EL (cell line): ENCODE measurements around the gene PHGDH.

ENCODE experiments used
- DNase-seq: peaks from one replicate; pipeline ENCODE4 v3.0.0-alpha.2; 2016

The PHGDH gene

GRCh38 chr1:119732465-119733168 lies 20.9 kb downstream of the PHGDH start:
- no peak for DNase-seq

- no peak for DNase-seq
These were observed 22.0 kb downstream of the PHGDH start for GRCh38 chr1:119733754-119734153.

- no peak for DNase-seq
These were observed 23.5 kb downstream of the PHGDH start for GRCh38 chr1:119735217-119735616.

- no peak for DNase-seq
These were observed 24.9 kb downstream of the PHGDH start for GRCh38 chr1:119736649-119737039.

DNA sequence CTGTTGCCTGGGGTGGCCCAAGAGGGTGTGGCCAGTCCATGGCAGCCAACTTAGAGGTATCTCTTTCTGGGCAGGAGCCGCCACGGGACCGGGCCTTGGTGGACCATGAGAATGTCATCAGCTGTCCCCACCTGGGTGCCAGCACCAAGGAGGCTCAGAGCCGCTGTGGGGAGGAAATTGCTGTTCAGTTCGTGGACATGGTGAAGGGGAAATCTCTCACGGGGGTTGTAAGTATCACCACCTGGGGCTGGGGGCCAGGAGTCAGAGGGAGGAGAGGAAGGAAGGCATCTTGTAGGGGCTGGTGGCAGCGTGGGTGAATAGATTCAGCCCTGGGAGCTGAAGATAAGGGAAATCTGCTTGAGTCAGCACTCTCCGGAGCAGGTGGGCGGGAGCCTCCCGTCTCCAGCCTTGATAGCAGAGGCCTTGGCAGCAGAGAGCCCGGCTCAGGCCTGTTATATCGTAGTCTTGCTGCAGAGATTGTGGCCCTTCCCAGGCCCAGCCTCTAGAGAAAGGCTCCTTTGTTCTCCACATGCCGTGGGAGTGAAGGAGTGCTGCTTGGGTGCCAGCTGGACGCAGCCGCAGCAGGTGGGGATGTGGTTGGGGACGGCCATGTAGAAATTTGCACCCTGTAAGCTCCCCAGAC lies 25.4 kb downstream of the PHGDH start:
- no peak for DNase-seq

- no peak for DNase-seq
These were observed 26.5 kb downstream of the PHGDH start for GRCh38 chr1:119738100-119738720.

DNA sequence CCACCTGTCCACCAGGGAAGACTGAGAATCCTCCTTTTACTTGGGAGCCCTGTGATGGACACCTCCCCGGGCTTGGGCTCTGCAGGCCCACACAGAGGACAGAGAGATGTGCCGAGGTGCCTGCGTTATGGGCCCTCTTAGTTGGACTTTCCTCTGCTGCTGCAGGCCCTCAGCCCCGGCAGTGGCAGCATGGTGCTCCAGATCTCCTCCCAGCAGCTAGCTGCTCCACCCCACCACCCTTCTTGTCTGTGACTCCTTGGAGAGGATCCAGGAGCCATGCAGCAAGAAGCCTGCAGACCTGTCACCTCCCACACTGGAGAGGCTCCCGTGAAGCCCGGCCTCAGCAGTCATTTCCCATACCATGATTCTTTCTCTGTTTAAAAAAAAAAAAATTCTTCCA lies 27.4 kb downstream of the PHGDH start:
- no peak for DNase-seq

- no peak for DNase-seq
These were observed 28.5 kb downstream of the PHGDH start for GRCh38 chr1:119740261-119740660.

DNA sequence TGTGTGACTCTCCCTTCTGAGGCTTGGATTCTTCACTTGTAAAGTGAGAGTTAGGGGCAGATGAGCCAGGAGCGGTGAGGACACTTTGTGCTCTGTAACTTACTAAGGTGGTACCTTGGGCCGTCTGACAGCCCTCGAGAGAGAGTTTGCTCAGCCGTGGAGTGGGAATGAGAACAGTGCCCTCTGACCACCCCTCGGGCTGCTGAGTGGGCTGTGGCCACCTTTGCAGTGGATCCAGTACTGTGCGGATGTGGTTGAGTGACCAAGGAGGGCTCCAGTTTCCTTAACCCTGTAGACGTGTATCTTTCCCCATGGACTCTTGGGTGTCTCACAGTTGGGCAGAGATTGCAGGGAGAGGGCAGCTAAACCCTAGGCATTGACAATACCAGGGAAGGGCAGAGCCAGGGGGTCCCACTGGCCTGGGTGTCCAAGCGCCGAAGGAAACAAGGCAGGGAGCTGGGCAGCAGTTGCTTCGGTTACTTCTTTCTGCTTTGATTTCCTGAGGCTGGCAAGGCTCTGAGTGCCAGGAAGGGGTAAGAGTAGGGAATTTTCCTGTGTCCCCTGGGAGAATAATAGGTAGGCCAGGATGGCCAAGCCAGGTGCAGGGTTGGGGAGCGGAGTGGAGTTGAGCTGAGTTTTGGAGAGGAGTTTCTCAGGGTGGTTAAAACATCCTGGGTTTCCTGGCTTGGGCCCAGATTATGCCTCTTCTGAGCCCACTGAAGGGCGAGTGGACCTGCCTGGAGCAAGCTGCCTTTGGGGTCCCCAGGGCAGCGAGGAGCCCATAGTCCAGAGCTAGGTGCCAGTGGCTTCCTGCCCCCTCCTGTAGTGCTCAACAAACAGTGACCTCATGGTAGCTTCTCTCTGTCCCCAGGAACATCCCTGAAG lies 29.4 kb downstream of the PHGDH start:
- no peak for DNase-seq

DNA sequence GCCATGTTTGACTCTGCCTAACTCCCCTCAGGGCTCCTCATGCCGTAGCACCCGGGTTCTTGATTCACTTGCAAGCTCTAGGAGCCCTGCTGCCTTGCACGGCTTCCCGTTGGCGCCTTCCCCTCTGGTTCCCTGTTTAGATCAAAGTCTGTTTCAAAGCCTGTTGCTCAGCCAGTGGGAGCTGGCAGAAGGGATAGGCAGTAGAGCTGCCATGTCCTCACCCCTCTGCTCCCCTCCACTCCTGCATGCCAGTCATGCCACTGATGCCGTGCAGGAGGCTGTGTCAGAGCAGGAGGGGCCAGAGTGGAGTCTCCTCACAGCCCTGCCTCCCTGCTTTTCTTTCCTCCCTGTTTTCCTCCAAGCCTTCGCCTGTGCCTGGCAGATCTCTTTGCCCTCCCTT lies 30.5 kb downstream of the PHGDH start:
- peak; percentile 53 for DNase-seq

DNA sequence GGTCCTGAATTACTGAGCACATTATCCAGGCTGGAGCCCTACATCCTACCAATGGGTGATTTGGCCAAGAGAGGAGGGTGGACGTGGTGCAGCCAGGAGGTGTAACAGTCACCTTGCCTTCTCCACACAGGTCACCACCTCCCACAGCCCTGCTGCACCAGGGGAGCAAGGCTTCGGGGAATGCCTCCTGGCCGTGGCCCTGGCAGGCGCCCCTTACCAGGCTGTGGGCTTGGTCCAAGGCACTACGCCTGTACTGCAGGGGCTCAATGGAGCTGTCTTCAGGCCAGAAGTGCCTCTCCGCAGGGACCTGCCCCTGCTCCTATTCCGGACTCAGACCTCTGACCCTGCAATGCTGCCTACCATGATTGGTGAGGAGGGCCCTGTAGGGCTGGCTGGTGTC lies 30.9 kb downstream of the PHGDH start:
- no peak for DNase-seq

DNA sequence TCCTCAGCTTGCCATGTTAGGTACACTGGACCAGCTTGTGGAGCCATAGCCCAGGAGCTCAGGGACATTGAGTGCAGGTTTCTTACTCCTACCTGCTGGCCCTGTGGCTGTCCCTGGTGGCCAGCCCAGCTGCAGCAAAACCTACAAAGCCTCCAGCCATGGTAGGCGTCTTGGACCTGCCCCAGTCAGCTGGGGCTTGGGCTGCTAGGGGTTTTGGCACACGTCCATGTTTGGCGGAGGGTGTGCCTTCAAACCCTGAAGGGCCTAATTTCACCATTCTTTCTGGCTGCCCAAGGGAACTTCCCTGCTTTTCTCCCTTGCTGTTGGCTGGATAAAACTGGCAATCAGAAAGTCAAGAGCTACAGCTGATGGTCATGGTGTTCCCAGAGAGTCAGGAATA lies 31.6 kb downstream of the PHGDH start:
- DNase-seq: no peak

DNA sequence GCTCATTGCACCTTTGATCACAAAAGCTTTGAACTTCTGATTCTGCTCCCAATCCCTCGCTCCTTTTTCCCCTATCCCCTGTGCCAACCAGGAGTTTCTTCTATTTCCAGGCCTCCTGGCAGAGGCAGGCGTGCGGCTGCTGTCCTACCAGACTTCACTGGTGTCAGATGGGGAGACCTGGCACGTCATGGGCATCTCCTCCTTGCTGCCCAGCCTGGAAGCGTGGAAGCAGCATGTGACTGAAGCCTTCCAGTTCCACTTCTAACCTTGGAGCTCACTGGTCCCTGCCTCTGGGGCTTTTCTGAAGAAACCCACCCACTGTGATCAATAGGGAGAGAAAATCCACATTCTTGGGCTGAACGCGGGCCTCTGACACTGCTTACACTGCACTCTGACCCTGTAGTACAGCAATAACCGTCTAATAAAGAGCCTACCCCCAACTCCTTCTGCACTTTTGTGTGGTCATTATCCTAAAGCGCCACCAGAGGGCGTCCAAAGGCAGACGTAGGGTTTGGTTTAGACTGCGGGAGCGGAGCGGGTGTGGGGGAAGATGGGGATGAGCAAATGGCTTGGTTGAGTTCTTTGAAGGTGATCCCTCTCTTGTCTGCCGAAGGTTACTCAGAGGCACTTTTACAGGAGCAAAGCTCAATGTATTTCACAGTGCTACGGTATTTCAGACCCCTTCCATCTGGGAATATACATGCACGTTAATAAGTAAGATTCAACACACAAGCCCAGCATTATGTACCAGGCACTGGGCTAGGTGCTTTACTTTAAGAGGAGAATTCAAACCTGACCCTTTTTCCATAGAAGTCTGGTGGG lies 32.3 kb downstream of the PHGDH start:
- DNase-seq: peak; percentile 69

- DNase-seq: no peak
These were observed 32.8 kb downstream of the PHGDH start for GRCh38 chr1:119744598-119744942.

GRCh38 chr1:119745034-119745433 lies 33.3 kb downstream of the PHGDH start:
- DNase-seq: no peak

- DNase-seq: no peak
These were observed 35.7 kb downstream of the PHGDH start for GRCh38 chr1:119747451-119747850.

GRCh38 chr1:119748040-119748439 lies 36.3 kb downstream of the PHGDH start:
- no peak for DNase-seq

- no peak for DNase-seq
These were observed 40.9 kb downstream of the PHGDH start for GRCh38 chr1:119752592-119752991.

DNA sequence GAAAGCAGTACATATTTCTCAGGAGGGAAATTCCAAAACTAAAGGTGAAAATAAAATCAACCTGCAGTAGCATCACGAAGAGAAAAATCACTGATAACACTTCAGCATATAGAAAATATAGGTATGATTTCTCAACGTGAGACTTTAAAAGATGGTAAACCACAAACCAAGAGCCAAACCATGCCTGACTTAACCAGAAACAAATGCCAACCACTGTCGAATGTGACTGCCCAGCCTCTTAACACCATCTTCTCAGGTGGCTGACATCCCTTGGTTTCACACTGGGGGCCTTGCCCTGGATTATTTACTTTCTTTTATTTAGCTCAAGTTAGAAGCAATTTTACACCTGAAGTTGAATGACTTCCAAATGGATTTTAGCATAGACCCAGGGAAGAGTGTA lies 46.9 kb downstream of the PHGDH start:
- DNase-seq: no peak

GRCh38 chr1:119762409-119762808 lies 50.7 kb downstream of the PHGDH start:
- DNase-seq: no peak

GRCh38 chr1:119762953-119763352 lies 51.2 kb downstream of the PHGDH start:
- DNase-seq: no peak

DNA sequence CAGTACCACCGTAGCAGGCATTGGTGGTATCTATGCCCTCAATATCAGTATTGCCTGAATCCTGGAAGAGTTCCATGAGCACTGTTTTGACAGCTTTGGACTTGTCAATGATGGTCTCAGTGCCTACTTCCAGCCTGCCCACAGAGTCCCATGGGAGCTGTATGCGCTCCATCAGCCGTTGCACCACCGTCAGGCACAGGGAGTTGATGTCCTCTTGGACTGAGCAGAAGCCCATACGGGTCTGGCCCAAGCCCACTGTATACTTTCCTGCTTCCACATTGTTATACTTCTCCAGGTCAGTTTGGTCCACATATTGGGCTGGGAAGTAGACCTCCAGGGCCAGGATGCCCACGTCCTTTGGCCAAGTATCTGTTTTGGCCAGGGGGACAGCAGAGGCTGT lies 52.5 kb downstream of the PHGDH start:
- DNase-seq: no peak

DNA sequence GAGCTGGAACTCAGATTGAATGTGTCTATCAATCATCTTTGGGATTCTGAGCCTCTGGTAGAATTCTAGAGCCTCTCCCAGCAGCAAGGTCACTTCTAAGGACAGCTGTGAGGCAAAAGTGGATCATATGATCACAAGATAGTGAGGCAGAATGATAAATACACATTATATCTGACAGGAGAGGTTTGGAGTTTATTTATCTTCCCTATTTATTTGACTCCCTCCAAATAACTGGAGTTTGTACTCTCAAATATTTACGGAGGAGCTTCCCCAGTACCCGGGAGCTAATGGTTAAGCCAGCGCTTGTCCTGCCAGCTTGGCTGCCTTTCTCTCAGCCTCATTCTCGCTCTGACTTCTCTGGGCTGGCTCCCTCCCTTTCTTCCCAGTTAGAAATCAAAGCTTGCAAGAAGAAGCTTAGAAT lies 54.6 kb downstream of the PHGDH start:
- DNase-seq: no peak
